ENCODE data around the gene NEK4.
"Not testable (repeated sequence)": the region's sequence is repeated elsewhere in the genome, so short reads cannot be mapped to it uniquely, and the experiment has no call there.

Gene NEK4

GRCh38 chr3:52777959-52778805 lies 7.4 kb upstream of the NEK4 start:
- no peak for DNase-seq (ENCODE audit: low read depth)

- DNase-seq (ENCODE audit: low read depth): no peak
Observed at GRCh38 chr3:52777127-52777958, 6.6 kb upstream of the NEK4 start, which contains the start of gene ITIH1. Gene ITIH1 (plus strand): TSS chr3:52777599. CDS start chr3:52777616, 17 bp downstream.

GRCh38 chr3:52776486-52776885 lies 5.7 kb upstream of the NEK4 start:
- DNase-seq (ENCODE audit: low read depth): not testable (repeated sequence)

- no peak for DNase-seq (ENCODE audit: low read depth)
Observed at GRCh38 chr3:52775877-52776276, 5.1 kb upstream of the NEK4 start.

GRCh38 chr3:52774901-52775864 lies 4.4 kb upstream of the NEK4 start:
- no peak for DNase-seq (ENCODE audit: low read depth)

GRCh38 chr3:52774066-52774713 lies 3.5 kb upstream of the NEK4 start:
- no peak for DNase-seq (ENCODE audit: low read depth)

- no peak for DNase-seq (ENCODE audit: low read depth)
Observed at GRCh38 chr3:52773361-52774065, 2.8 kb upstream of the NEK4 start.

- DNase-seq (ENCODE audit: low read depth): no peak
Observed at GRCh38 chr3:52771702-52772101, 962 bp upstream of the NEK4 start.

- DNase-seq (ENCODE audit: low read depth): no peak
Observed at GRCh38 chr3:52771334-52771681, 568 bp upstream of the NEK4 start.

GRCh38 chr3:52769786-52770455 lies 819 bp downstream of the NEK4 start:
- no peak for DNase-seq (ENCODE audit: low read depth)

GRCh38 chr3:52763466-52763865 lies 7.3 kb downstream of the NEK4 start:
- DNase-seq (ENCODE audit: low read depth): no peak

- DNase-seq (ENCODE audit: low read depth): no peak
Observed at GRCh38 chr3:52756141-52756540, 14.6 kb downstream of the NEK4 start.

GRCh38 chr3:52754373-52754772 lies 16.4 kb downstream of the NEK4 start:
- DNase-seq (ENCODE audit: low read depth): no peak

GRCh38 chr3:52752045-52752660 lies 18.6 kb downstream of the NEK4 start:
- DNase-seq (ENCODE audit: low read depth): no peak

GRCh38 chr3:52743721-52744120 lies 27.0 kb downstream of the NEK4 start:
- DNase-seq (ENCODE audit: low read depth): no peak

- DNase-seq (ENCODE audit: low read depth): no peak
Observed at GRCh38 chr3:52743152-52743551, 27.6 kb downstream of the NEK4 start.

GRCh38 chr3:52742418-52743041 lies 28.2 kb downstream of the NEK4 start:
- DNase-seq (ENCODE audit: low read depth): no peak

GRCh38 chr3:52739730-52740129 lies 31.0 kb downstream of the NEK4 start:
- no peak for DNase-seq (ENCODE audit: low read depth)

- no peak for DNase-seq (ENCODE audit: low read depth)
Observed at GRCh38 chr3:52733256-52733891, 37.4 kb downstream of the NEK4 start.

All from stimulated activated CD8-positive, alpha-beta memory T cell treated with anti-CD3 and anti-CD28 coated beads, Interleukin-15, amount 100 ng/mL, for 24 hours (primary cell).